ENCODE measurements around the gene RPS6KB2.

The RPS6KB2 gene

DNA sequence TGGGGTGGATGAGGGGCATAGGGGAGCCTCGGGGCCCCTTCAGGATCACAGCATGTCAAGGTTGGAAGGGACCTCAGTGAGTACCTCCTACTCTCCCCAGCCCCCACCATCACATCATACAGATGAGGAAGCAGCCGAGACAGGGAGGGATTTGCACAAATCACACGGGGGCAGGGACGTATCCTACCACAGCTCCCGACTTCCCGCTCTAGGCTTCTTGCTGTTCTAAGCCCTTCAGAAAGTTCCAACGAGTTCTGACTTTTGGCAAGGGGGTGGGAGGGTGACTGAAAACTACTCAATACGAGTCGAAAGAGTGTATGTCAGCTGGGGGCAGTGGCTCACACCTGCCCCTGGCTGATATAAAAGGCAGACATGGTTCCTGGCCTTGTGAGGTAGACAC is 41.2 kb upstream of the RPS6KB2 start:
- no peaks in the 10 kb centered on the region for H3K9me3 ChIP-seq (replicated peaks; ENCODE audit: insufficient read depth, low read length)
- no peak overlapping the region for H2AFZ ChIP-seq (ENCODE audit: low read length)
- H3K9ac ChIP-seq (ENCODE audit: low read length), result no peak overlapping the region
- H3K4me1 ChIP-seq (ENCODE audit: low read length), result peaks cover 10% of the 10 kb centered on the region
- peaks cover 6% of the 10 kb centered on the region; the same call in 1 of the 2 replicates for H3K27me3 ChIP-seq (replicated peaks; ENCODE audit: insufficient read depth, low read length)
- H3K4me2 ChIP-seq (ENCODE audit: low read depth, low read length), result no peak overlapping the region
- H3K79me2 ChIP-seq (ENCODE audit: low read length), result peaks cover 14% of the 10 kb centered on the region
- no peaks in the 10 kb centered on the region for H3K9me2 ChIP-seq (replicated peaks; ENCODE audit: insufficient read depth, low read length)
- DNase-seq, result no peak
- H3F3A ChIP-seq (ENCODE audit: insufficient read depth, low read length), result peaks cover 12% of the 10 kb centered on the region; the same call in 1 of the 2 replicates
- H3K27ac ChIP-seq (ENCODE audit: low read length), result no peak overlapping the region
- H4K20me1 ChIP-seq (ENCODE audit: insufficient read depth, low read length), result no peaks in the 10 kb centered on the region
- no peak for TF ChIP-seq EZH2phosphoT487 (IDR thresholded peaks at IDR 0.05; ENCODE audit: low read length)
- TF ChIP-seq, protein P1, sequence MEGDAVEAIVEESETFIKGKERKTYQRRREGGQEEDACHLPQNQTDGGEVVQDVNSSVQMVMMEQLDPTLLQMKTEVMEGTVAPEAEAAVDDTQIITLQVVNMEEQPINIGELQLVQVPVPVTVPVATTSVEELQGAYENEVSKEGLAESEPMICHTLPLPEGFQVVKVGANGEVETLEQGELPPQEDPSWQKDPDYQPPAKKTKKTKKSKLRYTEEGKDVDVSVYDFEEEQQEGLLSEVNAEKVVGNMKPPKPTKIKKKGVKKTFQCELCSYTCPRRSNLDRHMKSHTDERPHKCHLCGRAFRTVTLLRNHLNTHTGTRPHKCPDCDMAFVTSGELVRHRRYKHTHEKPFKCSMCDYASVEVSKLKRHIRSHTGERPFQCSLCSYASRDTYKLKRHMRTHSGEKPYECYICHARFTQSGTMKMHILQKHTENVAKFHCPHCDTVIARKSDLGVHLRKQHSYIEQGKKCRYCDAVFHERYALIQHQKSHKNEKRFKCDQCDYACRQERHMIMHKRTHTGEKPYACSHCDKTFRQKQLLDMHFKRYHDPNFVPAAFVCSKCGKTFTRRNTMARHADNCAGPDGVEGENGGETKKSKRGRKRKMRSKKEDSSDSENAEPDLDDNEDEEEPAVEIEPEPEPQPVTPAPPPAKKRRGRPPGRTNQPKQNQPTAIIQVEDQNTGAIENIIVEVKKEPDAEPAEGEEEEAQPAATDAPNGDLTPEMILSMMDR (IDR thresholded peaks at IDR 0.05; ENCODE audit: low read length), result no peak
- no peaks in the 10 kb centered on the region for H3K36me3 ChIP-seq (replicated peaks; ENCODE audit: insufficient read depth, low read length)
- no peak overlapping the region for H3K4me3 ChIP-seq (ENCODE audit: low read length)

DNA sequence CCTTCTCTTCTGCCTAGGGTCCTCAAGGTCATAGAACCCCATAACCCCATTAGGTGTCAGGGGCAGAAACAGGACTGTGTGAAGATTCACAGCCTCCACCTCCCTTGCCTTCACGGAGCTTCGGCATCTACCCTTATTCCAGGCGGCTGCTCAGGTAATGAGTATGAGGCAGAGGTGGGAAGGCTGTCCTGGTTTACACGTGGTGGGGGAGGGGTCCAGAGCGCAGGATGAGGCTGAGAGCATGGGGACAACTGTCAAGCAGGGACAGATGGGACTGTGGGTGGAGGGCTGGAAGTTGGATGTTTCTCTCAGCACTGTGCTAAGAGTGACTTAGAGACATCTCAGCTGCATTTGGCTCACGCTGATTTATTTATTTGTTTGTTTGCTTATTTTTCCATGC is 40.8 kb upstream of the RPS6KB2 start:
- H3K27me3 ChIP-seq (replicated peaks; ENCODE audit: insufficient read depth, low read length), result peaks cover 6% of the 10 kb centered on the region; the same call in 1 of the 2 replicates
- peaks cover 19% of the 10 kb centered on the region for H3K79me2 ChIP-seq (ENCODE audit: low read length)
- H3K36me3 ChIP-seq (replicated peaks; ENCODE audit: insufficient read depth, low read length), result no peaks in the 10 kb centered on the region
- H3K4me1 ChIP-seq (ENCODE audit: low read length), result peaks cover 6% of the 10 kb centered on the region
- no peak overlapping the region for H3K4me2 ChIP-seq (ENCODE audit: low read depth, low read length)
- H3K9me2 ChIP-seq (replicated peaks; ENCODE audit: insufficient read depth, low read length), result no peaks in the 10 kb centered on the region
- no peak for DNase-seq
- no peak overlapping the region for H2AFZ ChIP-seq (ENCODE audit: low read length)
- peaks cover 12% of the 10 kb centered on the region; the same call in 1 of the 2 replicates for H3F3A ChIP-seq (ENCODE audit: insufficient read depth, low read length)
- no peak overlapping the region for H3K27ac ChIP-seq (ENCODE audit: low read length)
- no peaks in the 10 kb centered on the region for H4K20me1 ChIP-seq (ENCODE audit: insufficient read depth, low read length)
- H3K4me3 ChIP-seq (ENCODE audit: low read length), result no peak overlapping the region
- TF ChIP-seq EZH2phosphoT487 (IDR thresholded peaks at IDR 0.05; ENCODE audit: low read length) (no peak), EZH2 (optimal IDR thresholded peaks at IDR 0.05; ENCODE audit: low read depth, low read length) (no peak)
- TF ChIP-seq, protein P1 (IDR thresholded peaks at IDR 0.05; ENCODE audit: low read length), result no peak
- no peaks in the 10 kb centered on the region for H3K9me3 ChIP-seq (replicated peaks; ENCODE audit: insufficient read depth, low read length)
- H3K9ac ChIP-seq (ENCODE audit: low read length), result no peak overlapping the region

DNA sequence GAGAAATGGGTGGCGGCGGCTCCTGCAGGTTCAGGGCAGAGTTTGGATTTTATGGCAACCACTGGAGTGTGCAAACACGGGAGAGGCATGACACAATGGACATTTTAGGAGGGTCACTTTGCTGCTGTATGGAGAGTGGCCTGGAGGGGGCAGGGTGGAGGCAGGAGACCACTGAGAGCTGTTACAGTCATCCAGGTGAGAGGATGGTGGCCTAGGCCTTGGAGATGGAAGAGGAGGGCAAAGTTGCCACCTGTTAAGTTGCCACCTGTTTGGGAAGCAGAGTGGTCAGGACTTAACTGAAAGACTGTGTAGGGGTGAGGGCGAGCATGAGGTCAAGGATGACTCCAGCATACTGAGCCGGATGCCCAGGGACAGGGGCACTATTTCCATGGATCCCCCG is 38.8 kb upstream of the RPS6KB2 start:
- Histone ChIP-seq H3K9me3 (replicated peaks; ENCODE audit: insufficient read depth, low read length) (no peaks in the 10 kb centered on the region), H3K9me2 (replicated peaks; ENCODE audit: insufficient read depth, low read length) (no peaks in the 10 kb centered on the region), H3K36me3 (replicated peaks; ENCODE audit: insufficient read depth, low read length) (no peaks in the 10 kb centered on the region), H3K27ac (ENCODE audit: low read length) (no peak overlapping the region), H4K20me1 (ENCODE audit: insufficient read depth, low read length) (no peaks in the 10 kb centered on the region), H3K79me2 (ENCODE audit: low read length) (peaks cover 37% of the 10 kb centered on the region), H3K27me3 (replicated peaks; ENCODE audit: insufficient read depth, low read length) (peaks cover 3% of the 10 kb centered on the region; the same call in 1 of the 2 replicates), H2AFZ (ENCODE audit: low read length) (no peak overlapping the region), H3K4me1 (ENCODE audit: low read length) (peaks cover 9% of the 10 kb centered on the region), H3K9ac (ENCODE audit: low read length) (no peak overlapping the region), H3F3A (ENCODE audit: insufficient read depth, low read length) (peaks cover 12% of the 10 kb centered on the region; the same call in 1 of the 2 replicates), H3K4me2 (ENCODE audit: low read depth, low read length) (no peak overlapping the region), H3K4me3 (ENCODE audit: low read length) (no peak overlapping the region)
- DNase-seq, result peak; percentile 45
- TF ChIP-seq EZH2phosphoT487 (IDR thresholded peaks at IDR 0.05; ENCODE audit: low read length) (no peak), EZH2 (optimal IDR thresholded peaks at IDR 0.05; ENCODE audit: low read depth, low read length) (no peak)
- TF ChIP-seq, protein P1 (IDR thresholded peaks at IDR 0.05; ENCODE audit: low read length), result peak; percentile 67
